ENCODE results near the gene SYT9.
"Not testable (repeated sequence)": the region's sequence is repeated elsewhere in the genome, so short reads cannot be mapped to it uniquely, and the experiment has no call there.

The SYT9 gene

GRCh38 chr11:7511401-7511800 lies 259.7 kb downstream of the SYT9 start:
- DNase-seq, result no peak

- no peak for DNase-seq
Measured at GRCh38 chr11:7512525-7513233, 261.0 kb downstream of the SYT9 start.

- DNase-seq, result peak; percentile 81
Measured at GRCh38 chr11:7513234-7514098, 261.8 kb downstream of the SYT9 start, which contains the start of gene PPFIBP2. Gene PPFIBP2, plus strand, starts transcription at chr11:7513999. Its CDS starts 35,477 bp downstream, at chr11:7549476.

GRCh38 chr11:7514099-7514591 lies 262.4 kb downstream of the SYT9 start:
- no peak for DNase-seq

GRCh38 chr11:7515447-7515886 lies 263.8 kb downstream of the SYT9 start:
- no peak for DNase-seq

- DNase-seq, result no peak
Measured at GRCh38 chr11:7516475-7516874, 264.8 kb downstream of the SYT9 start.

GRCh38 chr11:7517743-7518142 lies 266.0 kb downstream of the SYT9 start:
- DNase-seq, result not testable (repeated sequence)

All from central memory CD4-positive, alpha-beta T cell (primary cell).